Activated CD4-positive, alpha-beta T cell treated with anti-CD3 and anti-CD28 coated beads, Interleukin-2, Interleukin-6, amounts not matched to agents 100 ng/mL and 50 ng/mL, durations not matched to agents 16 hours and 8 hours (primary cell): ENCODE results near the gene TMEM87B.
"Not testable (repeated sequence)": the region's sequence is repeated elsewhere in the genome, so short reads cannot be mapped to it uniquely, and the experiment has no call there.

Source experiments
- DNase-seq: peaks from one replicate; pipeline ENCODE4 v3.0.0-alpha.2; 2020

TMEM87B gene

GRCh38 chr2:112074506-112074905, 19.4 kb downstream of the TMEM87B start:
- DNase-seq = no peak

GRCh38 chr2:112075490-112076260, 20.6 kb downstream of the TMEM87B start:
- peak; percentile 9 for DNase-seq

GRCh38 chr2:112077814-112078213, 22.7 kb downstream of the TMEM87B start:
- DNase-seq = no peak

- DNase-seq = no peak
These were observed 26.2 kb downstream of the TMEM87B start for GRCh38 chr2:112081262-112081661.

- DNase-seq = no peak
These were observed 29.8 kb downstream of the TMEM87B start for GRCh38 chr2:112084689-112085374.

- no peak for DNase-seq
These were observed 30.3 kb downstream of the TMEM87B start for GRCh38 chr2:112085375-112085730.

- no peak for DNase-seq
These were observed 31.0 kb downstream of the TMEM87B start for GRCh38 chr2:112085916-112086669.

- DNase-seq = no peak
These were observed 32.4 kb downstream of the TMEM87B start for GRCh38 chr2:112087346-112088020.

- DNase-seq = no peak
These were observed 34.3 kb downstream of the TMEM87B start for GRCh38 chr2:112089375-112089774.

GRCh38 chr2:112092286-112093041, 37.4 kb downstream of the TMEM87B start:
- no peak for DNase-seq

GRCh38 chr2:112093216-112093615, 38.1 kb downstream of the TMEM87B start:
- DNase-seq = no peak

- no peak for DNase-seq
These were observed 40.6 kb downstream of the TMEM87B start for GRCh38 chr2:112095681-112096080.

- DNase-seq = no peak
These were observed 41.0 kb downstream of the TMEM87B start for GRCh38 chr2:112096098-112096497.

GRCh38 chr2:112108178-112108832, 53.2 kb downstream of the TMEM87B start:
- DNase-seq = no peak

- no peak for DNase-seq
These were observed 54.2 kb downstream of the TMEM87B start for GRCh38 chr2:112109278-112109677.

GRCh38 chr2:112110966-112111365, 55.9 kb downstream of the TMEM87B start:
- DNase-seq = no peak

GRCh38 chr2:112113354-112113753, 58.3 kb downstream of the TMEM87B start:
- DNase-seq = not testable (repeated sequence)

GRCh38 chr2:112118148-112118547, 63.1 kb downstream of the TMEM87B start:
- DNase-seq = no peak

- peak; percentile 42 for DNase-seq
These were observed 66.7 kb downstream of the TMEM87B start for GRCh38 chr2:112121682-112122254.

- DNase-seq = no peak
These were observed 74.0 kb downstream of the TMEM87B start for GRCh38 chr2:112129060-112129459.

- DNase-seq = no peak
These were observed 78.3 kb downstream of the TMEM87B start for GRCh38 chr2:112133344-112133743.
